Urinary bladder (tissue), 4 donors: Measurements from ENCODE around the gene LMBR1. TPM values are rescaled to one million over a fixed set of nuclear protein-coding genes. Genes with fewer than 3 reads are reported as not detected.

Experiments used
- DNase-seq: peaks from one replicate; pipeline ENCODE4 v3.0.0-alpha.2; 2015; ENCODE audit errors: extremely low spot score
- H3K27ac ChIP-seq: one replicate; pipeline ENCODE4 v1.5.1; 2013; ENCODE audit warnings: low read depth, mild to moderate bottlenecking, moderate library complexity
- H3K36me3 ChIP-seq: one replicate; pipeline ENCODE4 v1.6.1; 2013; ENCODE audit warnings: mild to moderate bottlenecking, moderate library complexity; ENCODE audit not compliant: insufficient read depth
- H3K4me1 ChIP-seq: one replicate; pipeline ENCODE4 v1.6.1; 2013; ENCODE audit warnings: mild to moderate bottlenecking, moderate library complexity; ENCODE audit not compliant: insufficient read depth
- H3K4me3 ChIP-seq: one replicate; pipeline ENCODE4 v1.5.1; 2013; ENCODE audit warnings: low read depth, low read length
- WGBS: extraction: QIAGEN DNeasy Blood & Tissue Kit; methylation state at CpG from one replicate; pipeline ENCODE4 v1.1.7; 2013; 5-methylcytosine and 5-hydroxymethylcytosine counted together
- polyA plus RNA-seq: library from polyadenylated mRNA; stranded (reverse); fragments of 200-250 nt; gene quantifications from one replicate; pipeline ENCODE4 v1.2.3, GENCODE V29; 2013
- total RNA-seq: library from RNA; depleted of rRNA; stranded (reverse); fragments of >200 nt; gene quantifications from one replicate; pipeline ENCODE4 v1.2.3, GENCODE V29; 2014
- donor health status: healthy with polysubstance abuse.
- donor health status: healthy.

The LMBR1 gene
- total and polyA plus RNA-seq, 2 donors, result 25.8 to 120 TPM

DNA sequence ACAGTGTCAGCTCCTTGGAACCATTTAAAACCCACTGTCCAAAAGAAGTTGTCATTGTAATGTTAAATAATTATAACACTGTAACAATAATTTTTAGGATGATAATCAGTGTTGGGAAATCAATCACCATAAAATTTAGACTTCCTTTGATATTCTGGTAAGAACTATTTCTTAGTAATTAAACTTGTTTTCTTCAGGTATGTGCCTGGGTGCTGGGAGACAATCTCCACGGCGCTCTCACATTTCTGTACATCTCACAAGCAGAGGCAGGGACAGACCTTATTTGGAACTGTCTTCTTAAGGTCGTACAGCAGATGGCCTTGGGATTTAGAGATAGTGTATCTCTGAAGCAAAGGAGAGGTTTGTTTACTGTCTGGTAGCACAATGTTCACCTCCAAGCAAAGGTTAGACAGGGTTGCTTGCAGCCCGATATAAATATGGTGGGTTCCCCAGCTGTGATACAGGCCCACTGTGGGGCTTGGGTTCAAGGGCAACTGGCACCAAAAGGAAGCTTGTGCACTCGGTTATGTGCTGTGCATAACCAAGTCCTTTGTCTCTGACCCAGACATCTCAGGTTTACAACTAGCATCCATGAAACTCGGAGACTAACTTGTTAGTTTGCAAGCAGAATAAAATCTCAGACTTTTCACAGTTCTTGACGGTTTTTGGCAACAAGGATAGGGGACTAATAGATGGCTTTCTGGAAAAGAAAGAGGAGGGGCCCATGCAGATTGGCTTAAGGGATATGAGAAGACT lies 126.9 kb downstream of the LMBR1 start:
- 72% methylated on average over 7 of the region's 7 CpGs for WGBS
- no peaks in the 10 kb centered on the region for H3K4me1 ChIP-seq
- DNase-seq, result no peak
- H3K27ac ChIP-seq, result no peak overlapping the region
- H3K4me3 ChIP-seq, result no peak overlapping the region
- H3K36me3 ChIP-seq, result no peaks in the 10 kb centered on the region

DNA sequence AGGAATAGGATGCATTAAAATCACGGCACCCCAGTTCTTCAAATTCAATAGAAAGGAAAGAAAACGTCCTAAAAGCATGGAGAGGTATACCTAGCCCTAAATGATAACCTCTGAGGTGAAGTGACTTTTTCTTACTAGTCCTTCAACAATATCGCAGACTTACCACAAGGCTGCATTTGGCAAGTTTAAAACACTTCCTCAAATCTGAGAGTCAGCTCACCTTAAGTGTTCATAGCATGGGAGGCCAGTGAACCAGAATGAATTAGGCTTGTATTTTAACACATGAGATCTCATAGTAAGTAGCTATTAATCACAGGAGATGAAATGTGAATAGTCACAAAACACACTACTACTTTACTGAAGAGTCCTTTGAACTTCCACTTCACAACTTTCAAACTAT lies 128.2 kb downstream of the LMBR1 start:
- Histone ChIP-seq H3K4me3 (no peak overlapping the region), H3K27ac (no peak overlapping the region), H3K4me1 (no peaks in the 10 kb centered on the region), H3K36me3 (no peaks in the 10 kb centered on the region)
- DNase-seq, result no peak
- WGBS, result 93% methylated on average over 3 of the region's 3 CpGs

DNA sequence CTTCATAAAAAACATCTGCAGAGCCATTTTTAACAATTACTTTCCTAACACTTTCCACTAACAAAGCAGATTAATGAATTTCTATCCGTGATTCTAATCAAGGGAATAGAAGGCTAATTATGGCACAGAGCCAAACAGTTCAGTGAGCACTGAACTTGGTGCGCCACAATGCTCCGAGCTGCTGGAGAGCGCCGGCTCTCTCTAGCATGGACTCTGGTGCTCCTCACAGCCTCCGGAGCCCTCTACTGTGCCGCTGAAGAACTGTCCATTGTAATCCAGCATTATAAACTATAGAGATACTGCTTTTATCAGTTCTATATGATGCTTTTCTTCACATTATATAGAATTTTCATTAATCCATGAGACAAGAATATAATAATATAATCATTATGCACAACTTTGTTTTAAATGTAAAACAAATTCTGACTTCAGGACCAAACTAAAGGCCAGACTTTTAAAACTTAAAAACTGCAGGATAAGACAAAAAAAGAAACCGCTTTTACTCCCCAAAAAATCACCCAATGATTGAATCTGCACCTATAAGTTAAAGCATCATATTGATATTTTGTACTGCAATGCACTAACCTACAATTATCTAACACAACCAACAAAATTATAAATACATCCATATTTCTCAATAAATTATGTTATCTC lies 128.8 kb downstream of the LMBR1 start:
- WGBS, result 21% methylated on average over 8 of the region's 8 CpGs
- no peaks in the 10 kb centered on the region for H3K4me1 ChIP-seq
- H3K4me3 ChIP-seq, result no peak overlapping the region
- H3K36me3 ChIP-seq, result peaks cover 1% of the 10 kb centered on the region
- no peak overlapping the region for H3K27ac ChIP-seq
- peak; percentile 11 for DNase-seq

DNA sequence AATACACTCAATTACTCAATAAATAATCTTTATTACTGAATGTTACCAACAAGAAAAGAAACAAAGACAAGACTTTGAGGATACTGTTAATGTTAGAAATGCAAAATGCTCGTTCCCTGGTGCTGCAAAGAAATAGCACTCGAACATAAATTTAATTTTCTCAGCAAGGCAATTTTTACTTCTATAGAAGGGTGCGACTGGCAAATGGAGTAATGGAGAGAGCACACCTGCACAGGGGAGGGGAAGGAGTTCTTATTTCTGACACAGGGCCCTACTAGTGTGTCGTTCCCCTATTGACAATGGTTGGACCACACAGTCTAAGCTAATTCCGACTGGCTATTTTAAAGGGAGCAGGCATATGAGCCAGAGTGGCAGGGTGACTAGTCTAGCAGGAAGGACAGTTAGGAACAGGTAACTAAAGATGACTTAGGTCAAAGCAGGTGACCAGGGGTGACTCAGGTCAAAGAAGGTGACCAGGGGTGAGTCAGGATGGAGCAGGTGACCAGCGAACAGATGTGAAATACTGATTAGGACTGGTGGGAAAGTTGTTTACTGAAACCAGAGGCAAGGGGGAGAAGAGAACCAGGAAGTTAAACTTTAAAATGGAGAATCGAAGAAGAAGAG lies 133.3 kb downstream of the LMBR1 start:
- H3K4me1 ChIP-seq, result no peaks in the 10 kb centered on the region
- 81% methylated on average over 7 of the region's 7 CpGs for WGBS
- DNase-seq, result no peak
- no peak overlapping the region for H3K27ac ChIP-seq
- no peak overlapping the region for H3K4me3 ChIP-seq
- H3K36me3 ChIP-seq, result peaks cover 1% of the 10 kb centered on the region

DNA sequence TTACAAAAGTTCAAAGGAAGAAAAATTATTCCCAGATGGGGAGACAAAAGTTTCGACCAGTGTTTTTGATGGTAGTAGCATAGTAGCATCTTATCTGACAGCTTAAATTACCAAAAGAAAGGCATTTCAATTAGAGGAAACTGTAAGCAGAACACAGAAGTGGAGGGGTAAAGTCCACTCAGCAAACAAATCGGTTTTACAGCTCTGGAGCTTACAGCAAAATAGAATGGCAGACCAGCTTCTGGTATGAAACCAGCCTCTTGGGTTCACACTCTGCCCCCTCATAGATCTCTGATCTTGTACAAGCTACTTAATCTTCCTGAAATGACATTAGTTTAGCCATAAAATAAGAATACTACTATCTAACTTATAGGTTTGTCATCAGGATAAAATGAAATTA lies 133.8 kb downstream of the LMBR1 start:
- Histone ChIP-seq H3K36me3 (peaks cover 1% of the 10 kb centered on the region), H3K4me3 (no peak overlapping the region), H3K4me1 (no peaks in the 10 kb centered on the region), H3K27ac (no peak overlapping the region)
- no peak for DNase-seq
- 85% methylated on average over 2 of the region's 2 CpGs for WGBS

DNA sequence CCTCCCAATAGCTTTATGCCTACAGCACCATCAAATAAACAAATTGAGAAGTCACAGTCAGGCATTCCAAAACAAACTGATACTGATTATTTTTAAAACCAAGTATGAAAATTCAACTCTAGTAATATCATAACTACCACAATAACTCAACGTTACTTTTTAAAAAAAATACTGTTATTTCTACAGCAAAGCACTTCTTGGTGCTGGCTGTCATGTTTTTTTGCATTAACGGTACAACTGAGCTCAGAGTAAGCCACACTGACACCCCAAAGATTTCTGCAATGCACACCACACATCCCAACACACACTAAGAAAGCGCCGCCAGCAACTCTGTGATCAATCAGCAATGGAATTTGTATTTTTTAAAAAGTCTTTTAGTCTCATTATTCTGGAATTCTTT lies 138.8 kb downstream of the LMBR1 start:
- no peak for DNase-seq
- 86% methylated on average over 4 of the region's 4 CpGs for WGBS
- Histone ChIP-seq H3K36me3 (no peaks in the 10 kb centered on the region), H3K27ac (no peak overlapping the region), H3K4me3 (no peak overlapping the region), H3K4me1 (no peaks in the 10 kb centered on the region)

DNA sequence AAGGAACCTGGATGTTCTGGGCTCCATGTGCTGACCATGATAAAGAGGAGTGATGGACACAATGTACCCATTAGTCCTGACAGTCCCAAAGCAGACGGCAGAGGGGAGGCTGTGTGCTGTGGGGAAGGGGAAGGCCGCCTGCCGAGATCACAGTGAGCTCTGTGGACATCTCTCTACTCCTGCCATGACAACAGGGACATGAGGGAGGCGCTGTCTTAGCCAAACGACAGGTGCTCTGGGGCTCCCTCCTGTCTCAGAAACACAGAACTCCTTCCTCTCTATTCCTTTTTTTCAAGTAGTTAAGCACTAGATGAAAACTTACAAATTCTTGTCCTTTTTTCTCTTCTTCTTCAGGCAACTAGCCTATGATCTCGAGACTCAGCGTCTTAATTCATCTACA lies 139.4 kb downstream of the LMBR1 start:
- no peak for DNase-seq
- Histone ChIP-seq H3K27ac (no peak overlapping the region), H3K4me1 (no peaks in the 10 kb centered on the region), H3K36me3 (no peaks in the 10 kb centered on the region), H3K4me3 (no peak overlapping the region)
- WGBS, result 84% methylated on average over 7 of the region's 7 CpGs

DNA sequence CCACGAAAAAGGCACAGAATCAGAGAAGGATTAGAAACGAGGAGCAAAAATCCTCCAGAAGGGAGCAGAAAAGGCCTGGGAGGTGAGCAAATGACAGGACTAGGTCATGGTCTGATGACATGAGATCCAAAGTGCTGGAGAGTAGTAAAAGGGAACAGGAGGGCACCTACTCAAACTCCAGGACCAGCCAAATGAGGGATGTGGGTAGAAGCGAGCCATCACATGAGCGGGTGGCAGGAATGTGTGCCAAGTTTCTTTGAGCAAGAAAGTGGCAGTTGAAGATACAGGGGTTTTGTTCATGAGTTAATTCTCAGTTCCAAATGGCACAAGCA lies 139.8 kb downstream of the LMBR1 start:
- WGBS, result 92% methylated on average over 4 of the region's 4 CpGs
- no peak for DNase-seq

DNA sequence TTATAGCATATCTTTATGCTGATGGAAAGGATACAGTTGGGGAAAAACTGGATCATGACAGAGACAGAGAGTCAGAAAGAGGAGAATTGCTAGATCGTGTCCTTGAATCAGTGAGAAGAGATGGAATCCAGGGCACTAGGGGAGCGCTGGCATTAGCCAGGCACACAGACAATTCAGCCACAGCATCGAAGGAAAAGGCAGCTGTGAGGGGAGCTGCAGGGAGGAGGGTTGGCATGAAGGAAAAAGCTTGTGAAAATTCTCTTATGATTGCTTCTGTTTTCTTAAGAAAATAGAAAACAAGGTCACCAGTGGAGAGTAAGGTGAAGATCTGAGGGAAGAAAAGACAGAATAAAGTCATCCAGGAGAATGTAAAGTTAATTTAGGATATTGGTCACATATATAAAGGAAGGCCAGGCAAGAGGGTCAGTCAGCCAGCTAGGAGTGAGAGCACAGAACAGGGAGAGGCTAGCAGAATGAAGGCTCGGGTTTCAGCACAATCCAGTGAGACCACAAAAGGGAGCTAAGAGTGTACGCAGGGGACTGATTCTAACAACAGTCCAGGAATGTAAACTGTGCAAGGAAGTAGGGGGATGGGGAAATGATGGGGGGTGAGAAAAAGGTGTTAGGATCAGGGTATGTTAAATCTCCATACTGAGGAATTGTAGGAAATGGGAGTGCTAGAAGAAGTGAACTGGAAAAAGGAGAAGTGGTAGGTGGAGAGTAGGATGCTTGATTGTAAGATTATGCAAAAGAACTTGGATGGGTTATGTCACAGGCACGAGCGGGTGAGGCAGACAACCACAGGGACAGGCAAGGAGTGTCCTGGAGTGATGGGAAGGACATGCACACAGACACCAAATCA lies 140.4 kb downstream of the LMBR1 start:
- Histone ChIP-seq H3K36me3 (no peaks in the 10 kb centered on the region), H3K4me1 (no peaks in the 10 kb centered on the region), H3K27ac (no peak overlapping the region), H3K4me3 (no peak overlapping the region)
- whole genome bisulfite sequencing, result 65% methylated on average over 7 of the region's 7 CpGs
- no peak for DNase-seq

More for the DNA sequence above, 139.8 kb downstream of the LMBR1 start:
- Histone ChIP-seq H3K4me3 (no peak overlapping the region), H3K4me1 (no peaks in the 10 kb centered on the region), H3K27ac (no peak overlapping the region), H3K36me3 (no peaks in the 10 kb centered on the region)

DNA sequence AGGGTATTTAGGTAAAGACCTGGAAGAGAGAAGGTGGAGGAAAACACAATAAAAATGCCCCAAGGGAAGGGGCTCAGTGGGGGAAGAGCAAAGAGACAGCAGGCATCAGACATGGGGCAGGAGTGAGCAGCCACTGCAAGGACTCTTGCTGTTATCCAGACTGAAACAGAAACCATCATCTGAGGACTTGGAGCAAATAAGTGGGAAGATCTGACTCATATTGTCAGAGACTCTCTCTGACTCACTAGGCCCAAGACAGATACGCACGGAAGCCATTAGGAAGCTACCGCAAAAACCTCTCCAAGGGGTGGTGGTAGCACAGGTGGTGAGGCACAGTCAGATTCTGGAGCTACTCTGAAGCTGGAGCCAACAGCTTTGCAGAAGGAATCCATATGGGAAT lies 141.7 kb downstream of the LMBR1 start:
- H3K4me1 ChIP-seq, result no peaks in the 10 kb centered on the region
- H3K27ac ChIP-seq, result no peak overlapping the region
- WGBS, result 84% methylated on average over 3 of the region's 3 CpGs
- no peak for DNase-seq
- H3K36me3 ChIP-seq, result no peaks in the 10 kb centered on the region
- H3K4me3 ChIP-seq, result no peak overlapping the region

DNA sequence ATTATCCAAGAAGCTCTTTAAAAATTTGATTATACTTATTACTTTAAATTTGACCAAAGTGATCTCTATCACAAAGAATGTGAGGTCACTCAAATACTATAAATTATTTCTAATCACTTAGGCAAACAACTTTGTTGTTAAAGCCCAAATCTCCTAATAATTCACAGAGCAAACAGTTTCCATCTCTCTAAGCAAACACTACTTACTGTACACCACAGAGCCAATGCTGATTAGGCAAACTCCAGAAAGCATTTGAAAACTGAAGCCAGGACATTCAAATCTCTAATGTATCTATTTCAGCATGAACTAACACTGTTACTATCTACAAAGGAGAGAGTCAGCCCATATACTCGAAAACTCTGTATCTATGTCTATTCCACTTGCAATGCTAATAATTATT lies 145.3 kb downstream of the LMBR1 start:
- no peak for DNase-seq
- no peak overlapping the region for H3K4me3 ChIP-seq
- no peaks in the 10 kb centered on the region for H3K4me1 ChIP-seq
- H3K36me3 ChIP-seq, result no peaks in the 10 kb centered on the region
- no peak overlapping the region for H3K27ac ChIP-seq
- 84% methylated on average over 1 of the region's 1 CpG for WGBS

DNA sequence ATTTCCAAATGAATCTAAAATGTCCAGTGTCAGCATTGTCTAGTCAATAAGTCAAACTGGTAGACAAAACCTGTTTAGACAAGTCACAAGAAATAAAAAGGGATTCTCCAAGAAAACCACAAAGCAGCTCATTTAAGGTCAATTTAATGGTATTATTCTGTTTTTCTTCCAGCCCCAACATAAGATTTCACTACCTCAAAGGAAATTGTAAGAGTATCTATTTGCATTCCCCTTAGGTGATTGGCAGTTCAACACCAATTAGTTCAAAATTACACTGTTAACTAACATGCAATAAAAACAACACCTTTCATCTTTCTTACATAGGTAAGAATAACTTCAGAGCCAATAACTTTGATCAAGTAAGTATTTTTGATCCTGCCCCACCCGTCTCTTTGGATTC lies 146.1 kb downstream of the LMBR1 start:
- H3K36me3 ChIP-seq, result no peaks in the 10 kb centered on the region
- 95% methylated on average over 1 of the region's 1 CpG for WGBS
- no peaks in the 10 kb centered on the region for H3K4me1 ChIP-seq
- DNase-seq, result no peak
- H3K4me3 ChIP-seq, result no peak overlapping the region
- H3K27ac ChIP-seq, result no peak overlapping the region

DNA sequence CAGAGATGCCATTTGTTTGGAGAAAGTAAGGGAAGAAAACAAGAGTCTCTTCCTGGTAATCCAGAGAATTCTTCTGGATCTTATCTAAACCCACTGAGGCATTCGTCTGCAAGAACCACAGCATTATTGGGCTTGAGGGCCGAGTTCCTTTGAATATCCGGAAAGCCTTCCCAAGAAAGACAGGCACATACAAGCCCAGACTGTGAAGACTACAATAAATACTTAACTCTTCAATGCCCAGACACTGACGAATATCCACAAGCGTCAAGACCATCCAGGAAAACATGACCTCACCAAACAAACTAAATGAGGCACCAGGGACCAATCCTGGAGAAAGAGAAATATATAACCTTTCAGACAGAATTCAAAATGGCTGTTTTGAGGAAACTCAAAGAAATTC lies 153.4 kb downstream of the LMBR1 start:
- no peak overlapping the region for H3K27ac ChIP-seq
- WGBS, result 69% methylated on average over 5 of the region's 5 CpGs
- H3K4me1 ChIP-seq, result no peaks in the 10 kb centered on the region
- no peaks in the 10 kb centered on the region for H3K36me3 ChIP-seq
- DNase-seq, result no peak
- H3K4me3 ChIP-seq, result no peak overlapping the region
